Measurements from ENCODE around the gene HSPB8. TPM values are rescaled to one million over a fixed set of nuclear protein-coding genes. Genes with fewer than 3 reads are reported as not detected.

Gene HSPB8
- total RNA-seq, 1 donor from 2014 or later: 44.2 TPM

DNA sequence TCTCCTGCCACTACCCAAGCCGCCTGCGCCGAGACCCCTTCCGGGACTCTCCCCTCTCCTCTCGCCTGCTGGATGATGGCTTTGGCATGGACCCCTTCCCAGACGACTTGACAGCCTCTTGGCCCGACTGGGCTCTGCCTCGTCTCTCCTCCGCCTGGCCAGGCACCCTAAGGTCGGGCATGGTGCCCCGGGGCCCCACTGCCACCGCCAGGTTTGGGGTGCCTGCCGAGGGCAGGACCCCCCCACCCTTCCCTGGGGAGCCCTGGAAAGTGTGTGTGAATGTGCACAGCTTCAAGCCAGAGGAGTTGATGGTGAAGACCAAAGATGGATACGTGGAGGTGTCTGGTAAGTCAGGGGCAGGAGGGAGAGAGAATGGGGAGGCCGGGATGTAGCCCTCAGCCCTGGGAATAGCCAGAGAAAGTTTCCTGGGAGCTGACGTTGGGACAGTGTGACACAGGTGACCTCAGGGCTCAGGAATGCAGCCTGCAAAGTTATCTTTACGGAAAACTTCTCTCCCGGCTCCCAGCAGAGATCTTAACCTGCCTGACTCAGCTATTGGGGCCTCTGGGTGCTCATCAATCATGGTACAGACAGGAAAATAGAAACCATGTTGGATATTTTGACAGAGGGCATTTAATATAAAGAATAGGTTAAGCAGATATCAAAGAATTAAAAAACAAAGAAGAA lies 747 bp downstream of the HSPB8 start:
- Histone ChIP-seq H3K36me3 (ENCODE audit: control insufficient read depth, insufficient read depth, low read length) (no peaks in the 10 kb centered on the region), H3K4me3 (ENCODE audit: low read depth, low read length) (peak overlapping the region; percentile 27), H3K27me3 (ENCODE audit: control insufficient read depth, insufficient read depth, low read length) (no peaks in the 10 kb centered on the region)
- peak; percentile 71 for DNase-seq (ENCODE audit: low read depth)
- TF ChIP-seq, protein P1, sequence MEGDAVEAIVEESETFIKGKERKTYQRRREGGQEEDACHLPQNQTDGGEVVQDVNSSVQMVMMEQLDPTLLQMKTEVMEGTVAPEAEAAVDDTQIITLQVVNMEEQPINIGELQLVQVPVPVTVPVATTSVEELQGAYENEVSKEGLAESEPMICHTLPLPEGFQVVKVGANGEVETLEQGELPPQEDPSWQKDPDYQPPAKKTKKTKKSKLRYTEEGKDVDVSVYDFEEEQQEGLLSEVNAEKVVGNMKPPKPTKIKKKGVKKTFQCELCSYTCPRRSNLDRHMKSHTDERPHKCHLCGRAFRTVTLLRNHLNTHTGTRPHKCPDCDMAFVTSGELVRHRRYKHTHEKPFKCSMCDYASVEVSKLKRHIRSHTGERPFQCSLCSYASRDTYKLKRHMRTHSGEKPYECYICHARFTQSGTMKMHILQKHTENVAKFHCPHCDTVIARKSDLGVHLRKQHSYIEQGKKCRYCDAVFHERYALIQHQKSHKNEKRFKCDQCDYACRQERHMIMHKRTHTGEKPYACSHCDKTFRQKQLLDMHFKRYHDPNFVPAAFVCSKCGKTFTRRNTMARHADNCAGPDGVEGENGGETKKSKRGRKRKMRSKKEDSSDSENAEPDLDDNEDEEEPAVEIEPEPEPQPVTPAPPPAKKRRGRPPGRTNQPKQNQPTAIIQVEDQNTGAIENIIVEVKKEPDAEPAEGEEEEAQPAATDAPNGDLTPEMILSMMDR (IDR thresholded peaks at IDR 0.05; ENCODE audit: insufficient read depth, low read length, poor library complexity, severe bottlenecking): no peak

DNA sequence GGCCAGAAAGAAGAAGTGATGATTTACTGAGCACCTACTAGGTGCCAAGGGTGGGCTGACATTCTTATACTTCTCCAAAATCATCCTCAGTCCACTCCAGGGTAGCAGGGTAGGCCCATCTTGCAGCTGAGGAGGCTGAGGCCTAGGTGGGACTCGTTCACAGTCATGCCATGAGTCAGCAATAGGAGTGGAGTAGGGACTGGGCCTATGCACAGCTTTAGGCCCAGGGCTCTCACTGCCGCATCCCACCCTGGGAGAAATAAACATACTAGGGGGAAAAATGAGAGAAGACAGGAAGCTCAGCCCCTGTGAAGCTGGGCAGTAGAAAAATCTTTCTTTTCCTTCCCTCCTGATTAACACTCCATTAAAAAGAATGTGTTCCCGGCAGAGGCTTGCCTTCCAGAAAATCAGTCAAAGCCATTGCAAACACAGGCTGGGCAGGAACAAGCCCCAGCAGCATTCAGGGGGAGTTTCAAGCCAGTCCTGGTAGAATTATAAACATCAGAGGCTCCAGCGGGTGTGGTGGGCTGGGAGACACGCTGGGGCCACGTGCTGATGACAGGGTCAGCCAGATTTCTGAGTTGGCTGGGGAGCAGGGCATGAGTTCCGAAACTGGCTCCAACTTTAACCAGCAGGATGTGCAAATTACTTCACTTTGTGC lies 1.8 kb downstream of the HSPB8 start:
- H3K36me3 ChIP-seq (ENCODE audit: control insufficient read depth, insufficient read depth, low read length): no peaks in the 10 kb centered on the region
- no peak for DNase-seq (ENCODE audit: low read depth)
- peak overlapping the region; percentile 27 for H3K4me3 ChIP-seq (ENCODE audit: low read depth, low read length)
- TF ChIP-seq, protein P1 (IDR thresholded peaks at IDR 0.05; ENCODE audit: insufficient read depth, low read length, poor library complexity, severe bottlenecking): no peak
- no peaks in the 10 kb centered on the region for H3K27me3 ChIP-seq (ENCODE audit: control insufficient read depth, insufficient read depth, low read length)

DNA sequence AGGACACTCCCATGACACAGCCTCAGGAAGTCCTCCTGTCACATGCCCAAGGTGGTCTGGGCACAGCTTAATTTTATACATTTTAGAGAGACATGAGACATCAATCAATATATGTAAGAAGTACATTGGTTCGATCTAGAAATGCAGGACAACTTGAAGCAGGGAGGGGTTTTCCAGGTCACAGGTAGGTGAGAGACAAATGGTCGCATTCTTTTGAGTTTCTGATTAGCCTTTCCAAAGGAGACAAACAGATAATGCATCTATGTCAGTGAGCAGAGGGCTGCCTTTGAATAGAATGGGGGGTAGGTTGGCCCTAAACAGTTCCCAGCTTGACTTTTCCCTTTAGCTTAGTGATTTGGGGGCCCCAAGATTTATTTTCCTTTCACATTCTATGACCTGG lies 2.5 kb downstream of the HSPB8 start:
- TF ChIP-seq, protein P1 (IDR thresholded peaks at IDR 0.05; ENCODE audit: insufficient read depth, low read length, poor library complexity, severe bottlenecking): no peak
- peak overlapping the region; percentile 27 for H3K4me3 ChIP-seq (ENCODE audit: low read depth, low read length)

DNA sequence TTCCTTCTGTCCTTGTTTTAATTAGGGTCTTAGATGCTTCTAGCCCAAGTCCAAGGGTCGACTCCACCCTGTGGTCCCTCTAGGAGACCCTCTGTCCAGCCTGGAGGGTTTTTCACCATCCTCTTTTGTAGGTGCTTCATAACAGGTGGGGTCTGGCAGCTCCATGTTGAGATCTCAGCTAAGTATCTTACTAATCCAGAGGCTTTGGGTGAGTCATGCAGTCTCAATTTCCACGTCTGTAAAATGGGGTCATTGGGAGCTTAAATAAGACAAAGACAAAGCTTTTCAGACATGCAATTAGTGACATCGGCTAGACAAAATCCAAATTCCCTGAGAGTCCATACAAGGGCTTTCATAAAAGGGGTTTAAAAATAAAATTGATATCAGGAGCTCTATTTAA lies 3.2 kb downstream of the HSPB8 start:
- DNase-seq (ENCODE audit: low read depth): no peak
- no peaks in the 10 kb centered on the region for H3K27me3 ChIP-seq (ENCODE audit: control insufficient read depth, insufficient read depth, low read length)
- H3K4me3 ChIP-seq (ENCODE audit: low read depth, low read length): no peak overlapping the region
- TF ChIP-seq, protein P1 (IDR thresholded peaks at IDR 0.05; ENCODE audit: insufficient read depth, low read length, poor library complexity, severe bottlenecking): no peak
- H3K36me3 ChIP-seq (ENCODE audit: control insufficient read depth, insufficient read depth, low read length): no peaks in the 10 kb centered on the region

More for the DNA sequence above, 2.5 kb downstream of the HSPB8 start:
- Histone ChIP-seq H3K36me3 (ENCODE audit: control insufficient read depth, insufficient read depth, low read length) (no peaks in the 10 kb centered on the region), H3K27me3 (ENCODE audit: control insufficient read depth, insufficient read depth, low read length) (no peaks in the 10 kb centered on the region)
- no peak for DNase-seq (ENCODE audit: low read depth)

DNA sequence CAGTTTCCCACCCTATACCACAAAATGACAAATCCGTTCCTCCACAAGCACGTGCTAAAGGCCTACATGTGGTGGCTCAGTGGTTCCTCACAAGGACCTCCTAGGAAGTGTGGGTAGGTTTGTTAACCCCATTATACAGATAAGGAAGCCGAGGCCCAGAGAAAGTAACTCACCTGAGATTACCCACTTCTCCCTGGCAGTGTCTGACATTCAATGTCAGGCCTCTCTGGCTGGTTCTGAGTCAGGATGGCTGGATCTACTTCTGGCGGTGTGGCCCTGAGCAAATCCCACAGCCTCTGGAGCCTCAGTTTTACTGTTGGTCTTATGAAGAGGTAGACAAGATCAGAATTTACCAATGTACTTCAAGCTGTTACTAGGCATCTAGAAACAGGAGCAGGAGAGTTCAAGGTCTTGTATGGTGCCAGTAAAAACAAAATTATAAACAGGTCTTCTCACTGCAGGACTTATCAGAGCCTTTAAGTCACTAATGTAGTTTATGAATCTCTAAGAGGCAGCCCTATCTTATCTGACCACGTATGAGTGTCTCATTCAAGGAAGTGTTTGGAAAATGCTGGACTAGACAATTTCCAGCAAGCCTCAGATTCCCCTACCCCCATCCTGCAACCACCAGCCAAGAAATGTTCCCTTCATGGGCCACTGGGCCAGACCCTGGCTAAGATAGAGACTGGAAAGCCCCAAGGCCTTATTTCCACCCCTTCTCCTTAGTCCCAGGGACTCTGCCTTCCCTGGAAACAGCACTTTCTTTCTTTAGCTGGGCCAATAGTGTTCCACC lies 4.2 kb downstream of the HSPB8 start:
- Histone ChIP-seq H3K4me3 (ENCODE audit: low read depth, low read length) (no peak overlapping the region), H3K36me3 (ENCODE audit: control insufficient read depth, insufficient read depth, low read length) (no peaks in the 10 kb centered on the region), H3K27me3 (ENCODE audit: control insufficient read depth, insufficient read depth, low read length) (no peaks in the 10 kb centered on the region)
- DNase-seq (ENCODE audit: low read depth): peak; percentile 85
- TF ChIP-seq, protein P1 (IDR thresholded peaks at IDR 0.05; ENCODE audit: insufficient read depth, low read length, poor library complexity, severe bottlenecking): no peak
